NOMO-1 treated with DMSO at 0.1 percent for 48 hours (cell line): ENCODE data around the gene SERPINB2.
"Not testable (repeated sequence)": the region's sequence is repeated elsewhere in the genome, so short reads cannot be mapped to it uniquely, and the experiment has no call there.

Source experiments
- DNase-seq: peaks from one replicate; lab custom pipeline; 2025; ENCODE audit not compliant: unreplicated experiment; lab: John Stamatoyannopoulos, UW

Gene SERPINB2

DNA sequence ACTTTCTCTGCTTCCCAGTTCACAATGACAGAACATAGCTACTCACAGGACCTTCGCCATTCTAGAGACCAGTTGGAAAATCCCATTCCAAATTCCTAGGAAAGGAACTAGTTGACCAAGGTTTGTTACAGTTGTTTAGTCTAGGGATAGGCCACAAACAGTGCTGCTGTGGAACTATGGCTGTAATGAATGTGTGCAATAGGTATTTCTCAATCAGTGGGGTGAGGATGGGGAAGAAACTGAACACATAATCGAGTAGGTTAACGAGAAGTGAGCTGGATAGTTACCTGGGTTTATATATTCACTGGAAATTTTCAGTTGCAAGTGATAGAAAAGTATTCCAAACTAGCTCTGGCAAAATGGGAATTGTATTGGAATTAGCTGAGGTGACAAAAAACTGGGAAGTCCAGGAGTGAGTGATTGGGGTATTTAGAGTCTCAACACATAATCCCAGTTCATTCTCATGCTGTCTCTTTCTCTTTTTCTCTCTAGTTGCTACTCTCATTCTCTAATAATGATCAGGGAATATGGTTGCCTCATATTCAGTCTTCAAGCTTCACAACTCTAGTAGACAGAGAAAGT is 43.4 kb downstream of the SERPINB2 start:
- DNase-seq: peak; percentile 76

DNA sequence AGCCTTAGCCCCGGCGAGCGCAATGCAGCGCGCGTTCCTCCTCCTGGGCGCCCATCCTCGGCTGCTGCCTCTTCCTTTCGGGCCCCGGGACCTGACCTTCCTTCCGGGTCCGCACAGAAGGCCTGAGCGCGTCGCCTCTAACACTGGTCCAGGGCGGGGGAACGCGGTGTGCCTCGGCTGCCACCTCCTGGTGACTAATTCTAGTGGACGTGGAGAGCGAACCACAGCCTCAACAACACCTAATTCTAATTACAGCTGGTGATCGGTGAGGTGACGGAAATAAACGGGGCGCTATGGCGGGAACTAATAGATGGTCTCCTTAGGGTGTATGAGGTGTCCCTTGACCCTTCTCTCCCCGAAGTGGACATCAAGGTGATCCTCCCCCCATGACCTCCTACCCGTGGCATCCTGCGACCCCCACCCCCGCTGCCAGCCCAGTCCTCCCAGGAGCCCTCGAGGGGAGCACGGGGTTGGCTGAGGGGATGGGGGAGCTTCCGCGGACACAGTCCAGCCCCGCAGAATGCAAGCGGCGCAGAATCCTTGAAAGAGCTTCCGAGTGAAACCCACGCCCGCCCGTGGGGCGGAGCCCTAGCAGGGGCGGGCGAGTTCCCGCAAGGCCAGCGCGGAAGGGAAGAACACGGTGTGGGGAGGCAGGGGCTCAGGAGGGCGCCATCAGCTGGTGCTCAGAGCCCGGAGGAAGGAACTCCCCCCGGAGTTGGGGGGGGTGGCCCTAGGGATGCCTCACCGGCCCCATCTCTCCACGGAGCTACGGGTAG is 48.8 kb downstream of the SERPINB2 start:
- DNase-seq: peak; percentile 94

DNA sequence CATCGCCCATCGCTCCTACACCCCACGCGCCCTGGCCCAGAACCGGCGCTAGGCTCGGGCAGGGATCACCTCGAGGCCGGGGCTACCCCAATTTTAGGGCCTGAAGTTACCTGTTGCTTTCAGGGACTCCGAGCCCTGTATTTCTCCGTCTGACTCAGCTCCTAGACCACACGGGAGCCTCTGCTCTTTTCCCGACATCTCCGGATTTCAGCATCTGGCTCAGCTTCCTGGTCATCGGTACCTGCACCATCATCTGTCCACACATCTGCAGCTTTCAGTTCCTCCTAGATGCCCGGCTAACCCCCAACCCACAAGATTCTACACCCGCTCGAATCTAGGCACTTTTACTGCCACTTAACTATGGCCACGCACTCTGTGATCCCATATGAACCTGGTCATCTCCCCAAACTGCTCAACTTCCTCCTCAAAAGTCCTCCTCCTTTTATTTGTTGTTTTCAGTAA is 49.5 kb downstream of the SERPINB2 start:
- no peak for DNase-seq

GRCh38 chr18:63940008-63940407 is 52.5 kb downstream of the SERPINB2 start:
- DNase-seq: no peak

DNA sequence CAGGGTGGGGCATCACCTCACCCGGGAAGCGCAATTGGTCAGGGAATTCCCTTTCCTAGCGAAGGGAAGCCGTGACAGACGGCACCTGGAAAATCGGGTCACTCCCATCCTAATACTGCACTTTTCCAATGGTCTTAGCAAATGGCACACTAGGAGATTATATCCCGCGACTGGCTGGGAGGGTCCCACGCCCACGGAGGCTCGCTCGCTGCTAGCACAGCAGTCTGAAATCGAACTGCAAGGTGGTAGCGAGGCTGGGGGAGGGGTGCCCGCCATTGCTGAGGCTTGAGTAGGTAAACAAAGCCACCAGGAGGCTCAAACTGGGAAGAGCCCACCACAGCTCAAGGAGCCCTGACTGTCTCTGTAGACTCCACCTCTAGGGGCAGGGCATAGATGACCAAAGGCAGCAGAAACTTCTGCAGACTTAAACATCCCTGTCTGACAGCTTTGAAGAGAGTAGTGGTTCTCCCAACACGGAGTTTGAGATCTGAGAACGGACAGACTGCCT is 53.1 kb downstream of the SERPINB2 start:
- DNase-seq: not testable (repeated sequence)

DNA sequence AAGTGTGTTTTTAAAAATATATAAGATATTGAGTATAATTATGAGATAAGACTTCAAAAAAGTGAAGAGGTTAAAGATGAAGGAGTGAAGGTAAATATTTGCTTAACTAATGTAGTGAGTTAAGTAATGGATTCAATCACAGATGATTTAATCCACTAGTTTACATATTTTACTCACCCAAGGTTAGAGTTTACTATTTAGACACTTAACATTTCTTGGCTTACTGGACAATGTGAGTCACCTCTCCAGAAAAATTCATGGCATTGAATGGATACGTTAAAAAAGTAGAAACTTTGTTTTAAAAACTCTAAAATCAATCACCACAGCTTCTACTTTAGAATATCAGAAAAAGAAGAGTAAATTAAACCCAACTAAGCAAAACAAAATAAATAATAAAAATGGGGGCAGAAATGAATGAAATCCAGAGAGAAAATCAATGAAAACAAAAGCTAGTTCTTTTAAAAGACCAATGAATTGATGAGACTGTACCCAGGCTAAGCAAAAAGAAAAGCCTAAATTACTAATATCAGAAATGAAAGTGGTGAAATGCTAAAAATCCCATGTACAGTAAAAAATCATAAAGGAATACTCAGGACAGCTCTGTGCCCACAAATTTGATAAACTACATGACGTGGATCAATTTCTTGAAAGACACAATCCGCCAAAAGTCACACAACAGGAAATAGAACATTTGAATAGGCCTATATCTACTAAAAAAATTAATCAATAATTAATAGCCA is 59.7 kb downstream of the SERPINB2 start:
- no peak for DNase-seq

DNA sequence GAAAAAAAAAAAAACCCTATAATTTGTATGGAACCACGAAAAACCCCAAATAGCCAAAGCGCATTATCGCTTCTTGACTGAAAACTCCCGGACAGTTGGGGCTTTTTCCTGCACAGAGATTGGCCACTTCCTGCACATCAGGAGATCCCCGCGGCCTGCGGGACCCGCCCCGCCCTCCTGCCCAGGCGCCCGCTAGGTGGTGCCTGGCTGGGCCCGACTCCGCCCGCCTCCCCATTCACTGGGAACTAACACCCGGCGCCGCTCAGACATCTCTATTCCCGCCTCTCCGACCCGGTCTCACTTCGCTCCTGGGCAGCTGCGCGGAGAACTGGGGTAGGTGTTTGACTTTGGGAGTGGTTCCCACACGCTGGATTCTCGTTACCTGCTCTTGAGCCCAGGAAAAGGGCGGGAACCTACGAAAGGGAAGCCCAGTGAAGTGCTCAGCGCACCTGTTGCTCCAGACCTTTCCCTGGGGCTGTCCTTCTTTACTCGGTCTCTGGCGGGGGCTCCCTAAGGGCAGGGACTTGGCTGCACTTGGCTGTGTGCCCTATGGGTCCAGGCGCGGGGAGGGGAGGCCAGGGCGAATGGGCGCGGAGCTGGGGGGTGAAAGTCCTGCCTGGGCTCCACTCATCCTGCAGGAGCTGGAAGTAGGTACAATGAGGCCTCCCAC is 61.7 kb downstream of the SERPINB2 start, which contains the start of gene HMSD:
Gene HMSD, plus strand, starts transcription at position 234 of the 670 bp plus-strand sequence. CDS start 4,155 bp downstream, outside the sequence.
- peak; percentile 62 for DNase-seq

- peak; percentile 51 for DNase-seq
Observed at GRCh38 chr18:63951302-63951705, 63.8 kb downstream of the SERPINB2 start.
